Limb (tissue), 2 donors: ENCODE results near the gene HYAL2.

ENCODE experiments used
- DNase-seq, 2 donors: peaks; one replicate each; pipeline ENCODE4 v3.0.0-alpha.2; 2016; ENCODE audit errors: extremely low spot score in 2 of 2

The HYAL2 gene

GRCh38 chr3:50322386-50323091 lies at the start of gene HYAL2:
Gene HYAL2 (minus strand): TSS chr3:50322745. CDS start chr3:50320489, 2,256 bp downstream.
- DNase-seq, result no peak

- no peak for DNase-seq
Measured at GRCh38 chr3:50371133-50371685, 48.7 kb upstream of the HYAL2 start.

GRCh38 chr3:50370594-50370993 lies 48.0 kb upstream of the HYAL2 start:
- DNase-seq, result peak; percentile 68 to 70

GRCh38 chr3:50369012-50369670 lies 46.6 kb upstream of the HYAL2 start:
- DNase-seq, result no peak

GRCh38 chr3:50365842-50366220 lies 43.3 kb upstream of the HYAL2 start:
- no peak for DNase-seq

- peak; percentile 76 to 89 for DNase-seq
Measured at GRCh38 chr3:50365080-50365841, 42.7 kb upstream of the HYAL2 start.

GRCh38 chr3:50364573-50365079 lies 42.1 kb upstream of the HYAL2 start:
- no peak for DNase-seq

GRCh38 chr3:50359760-50360110 lies 37.2 kb upstream of the HYAL2 start:
- no peak for DNase-seq

- peak; percentile 95 to 100 for DNase-seq
Measured at GRCh38 chr3:50358911-50359759, 36.6 kb upstream of the HYAL2 start, which contains the start of gene TMEM115. Gene TMEM115 (minus strand): TSS chr3:50359521. CDS start chr3:50359063, 458 bp downstream.

- DNase-seq, result no peak
Measured at GRCh38 chr3:50358355-50358910, 35.9 kb upstream of the HYAL2 start.

GRCh38 chr3:50357481-50357880 lies 34.9 kb upstream of the HYAL2 start:
- DNase-seq, result no peak

GRCh38 chr3:50356553-50356952 lies 34.0 kb upstream of the HYAL2 start:
- DNase-seq, result no peak

- no peak for DNase-seq
Measured at GRCh38 chr3:50355829-50356552, 33.4 kb upstream of the HYAL2 start.

- no peak for DNase-seq
Measured at GRCh38 chr3:50354850-50355249, 32.3 kb upstream of the HYAL2 start.

GRCh38 chr3:50354186-50354764 lies 31.7 kb upstream of the HYAL2 start:
- DNase-seq, result no peak

- DNase-seq, result no peak
Measured at GRCh38 chr3:50353245-50354004, 30.9 kb upstream of the HYAL2 start.

GRCh38 chr3:50352781-50353180 lies 30.2 kb upstream of the HYAL2 start:
- DNase-seq, result no peak

GRCh38 chr3:50351323-50351697 lies 28.8 kb upstream of the HYAL2 start:
- no peak for DNase-seq
